HepG2 (cell line): ENCODE data around the gene PMIS2. TPM values are rescaled to one million over a fixed set of nuclear protein-coding genes. Genes with fewer than 3 reads are reported as not detected.

Experiments used
- ARID4A ChIP-seq: sonication (generic); formaldehyde crosslinking; IDR thresholded peaks from 2 replicates; pipeline ENCODE4 v1.5.0; 2020; ENCODE audit warnings: mild to moderate bottlenecking, missing genetic modification reagents, borderline replicate concordance
- CCAR2 ChIP-seq: fragments of 200-400 bp; formaldehyde crosslinking; optimal IDR thresholded peaks from 2 replicates; pipeline ENCODE3; 2018; ENCODE audit warnings: low read depth, mild to moderate bottlenecking, low read length, moderate library complexity
- FLYWCH1 ChIP-seq: sonication (generic); formaldehyde crosslinking; IDR thresholded peaks from 2 replicates; pipeline ENCODE4 v1.8.1; 2023; ENCODE audit warnings: mild to moderate bottlenecking, missing genetic modification reagents
- NCOA2 ChIP-seq: sonication (generic); formaldehyde crosslinking; IDR thresholded peaks from 2 replicates; pipeline ENCODE4 v1.8.0; 2022; ENCODE audit warnings: inconsistent platforms
- SMC3 ChIP-seq: IDR thresholded peaks from 2 replicates; pipeline ENCODE4 v1.6.1; 2011; ENCODE audit warnings: low read length, improper control_type of control experiment
- SRF ChIP-seq: IDR thresholded peaks from 2 replicates; pipeline ENCODE4 v1.6.1; 2011; ENCODE audit warnings: mild to moderate bottlenecking, low read depth, low read length, moderate library complexity
- TRIM22 ChIP-seq: fragments of 450-650 bp; IDR thresholded peaks from 2 replicates; pipeline ENCODE4 v1.6.1; 2017
- ZBED4 ChIP-seq: sonication (generic); formaldehyde crosslinking; IDR thresholded peaks from 2 replicates; pipeline ENCODE4 v1.4.0; 2020; ENCODE audit warnings: missing genetic modification reagents, borderline replicate concordance
- ZFP82 ChIP-seq: sonication (generic); formaldehyde crosslinking; IDR thresholded peaks from 2 replicates; pipeline ENCODE4 v1.5.1; 2020; ENCODE audit warnings: mild to moderate bottlenecking, missing genetic modification reagents, borderline replicate concordance
- ZNF274 ChIP-seq: sonication (generic); formaldehyde crosslinking; IDR thresholded peaks from 2 replicates; pipeline ENCODE4 v1.5.1; 2020; ENCODE audit warnings: mild to moderate bottlenecking, missing genetic modification reagents
- polyA plus RNA-seq, 8 experiments: library from polyadenylated mRNA; depleted of rRNA in 3 of 8; stranded (reverse) in 7 of 8; unstranded in 1 of 8; fragments of >200 nt; fragmentation: Illumina TruSeq in 4 of 8; extraction: Trizol in 4 of 8; gene quantifications; 2 replicates each; pipeline versions ENCODE4 v1.2.1 to v1.2.3, GENCODE V29; 2011 to 2016; ENCODE audit warnings: low read depth in 4 of 8, missing spikeins in 1 of 8, mixed read lengths in 1 of 8; ENCODE audit not compliant: insufficient read depth in 1 of 8
- total RNA-seq, 5 experiments: library from RNA; depleted of rRNA; stranded (reverse); fragments of >200 nt; fragmentation: Illumina TruSeq; extraction: Trizol; gene quantifications; 2 replicates each; pipeline ENCODE4 v1.2.3, GENCODE V29; 2016; ENCODE audit warnings: low read depth in 1 of 5
- TF ChIP-seq, protein P1 (sequence below): sonication (generic); formaldehyde crosslinking; IDR thresholded peaks from 2 replicates; pipeline ENCODE4 v1.4.0; 2020; ENCODE audit warnings: missing genetic modification reagents
- TF ChIP-seq, protein P2 (sequence below): IDR thresholded peaks from 2 replicates; pipeline ENCODE4 v1.6.1; 2012; ENCODE audit warnings: inconsistent platforms
- TF ChIP-seq, protein P3 (sequence below): IDR thresholded peaks from 2 replicates; pipeline ENCODE4 v1.6.1; 2016; ENCODE audit warnings: low read depth

The PMIS2 gene
- total and polyA plus RNA-seq, 2 of the 13 experiments (the other 11 are each of a cell fraction or from before 2014, with no cell fraction given) = not detected

DNA sequence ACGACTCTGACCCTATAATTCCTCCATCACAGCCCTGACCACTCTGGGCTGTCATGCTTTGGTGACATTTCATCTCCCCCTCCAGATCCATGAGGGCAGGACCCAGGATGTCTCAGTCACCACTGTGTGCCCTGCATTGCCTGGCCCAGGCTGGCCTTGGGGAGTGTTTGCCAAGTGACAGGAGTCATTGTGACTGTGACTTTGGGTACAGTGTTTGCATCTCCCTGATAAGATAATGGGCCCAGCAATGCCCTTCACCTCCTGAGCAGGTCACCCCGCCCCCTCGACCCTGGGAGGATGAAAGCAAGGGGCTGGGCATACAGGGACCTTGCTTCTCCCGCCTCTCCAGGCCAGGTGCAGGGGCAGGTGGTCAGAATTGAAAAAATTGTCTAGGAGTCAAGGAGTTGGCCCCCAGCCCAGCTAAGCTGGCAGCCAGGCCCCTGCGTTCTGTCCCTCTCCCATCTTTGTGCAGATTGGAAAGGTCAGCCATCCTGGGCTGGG lies 16.6 kb upstream of the PMIS2 start (continued):
- TF ChIP-seq, protein P1, sequence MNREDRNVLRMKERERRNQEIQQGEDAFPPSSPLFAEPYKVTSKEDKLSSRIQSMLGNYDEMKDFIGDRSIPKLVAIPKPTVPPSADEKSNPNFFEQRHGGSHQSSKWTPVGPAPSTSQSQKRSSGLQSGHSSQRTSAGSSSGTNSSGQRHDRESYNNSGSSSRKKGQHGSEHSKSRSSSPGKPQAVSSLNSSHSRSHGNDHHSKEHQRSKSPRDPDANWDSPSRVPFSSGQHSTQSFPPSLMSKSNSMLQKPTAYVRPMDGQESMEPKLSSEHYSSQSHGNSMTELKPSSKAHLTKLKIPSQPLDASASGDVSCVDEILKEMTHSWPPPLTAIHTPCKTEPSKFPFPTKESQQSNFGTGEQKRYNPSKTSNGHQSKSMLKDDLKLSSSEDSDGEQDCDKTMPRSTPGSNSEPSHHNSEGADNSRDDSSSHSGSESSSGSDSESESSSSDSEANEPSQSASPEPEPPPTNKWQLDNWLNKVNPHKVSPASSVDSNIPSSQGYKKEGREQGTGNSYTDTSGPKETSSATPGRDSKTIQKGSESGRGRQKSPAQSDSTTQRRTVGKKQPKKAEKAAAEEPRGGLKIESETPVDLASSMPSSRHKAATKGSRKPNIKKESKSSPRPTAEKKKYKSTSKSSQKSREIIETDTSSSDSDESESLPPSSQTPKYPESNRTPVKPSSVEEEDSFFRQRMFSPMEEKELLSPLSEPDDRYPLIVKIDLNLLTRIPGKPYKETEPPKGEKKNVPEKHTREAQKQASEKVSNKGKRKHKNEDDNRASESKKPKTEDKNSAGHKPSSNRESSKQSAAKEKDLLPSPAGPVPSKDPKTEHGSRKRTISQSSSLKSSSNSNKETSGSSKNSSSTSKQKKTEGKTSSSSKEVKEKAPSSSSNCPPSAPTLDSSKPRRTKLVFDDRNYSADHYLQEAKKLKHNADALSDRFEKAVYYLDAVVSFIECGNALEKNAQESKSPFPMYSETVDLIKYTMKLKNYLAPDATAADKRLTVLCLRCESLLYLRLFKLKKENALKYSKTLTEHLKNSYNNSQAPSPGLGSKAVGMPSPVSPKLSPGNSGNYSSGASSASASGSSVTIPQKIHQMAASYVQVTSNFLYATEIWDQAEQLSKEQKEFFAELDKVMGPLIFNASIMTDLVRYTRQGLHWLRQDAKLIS = no peak
- TF ChIP-seq, protein P2, sequence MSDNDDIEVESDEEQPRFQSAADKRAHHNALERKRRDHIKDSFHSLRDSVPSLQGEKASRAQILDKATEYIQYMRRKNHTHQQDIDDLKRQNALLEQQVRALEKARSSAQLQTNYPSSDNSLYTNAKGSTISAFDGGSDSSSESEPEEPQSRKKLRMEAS = peak; percentile 41; the same call in 1 of the 2 replicates
- TF ChIP-seq CCAR2 (no peak), NCOA2 (CRISPR knock-in tag) (peak; percentile 97), ZFP82 (CRISPR knock-in tag) (no peak), ARID4A (peak; percentile 58; the same call in 1 of the 2 replicates), SMC3 (no peak), ZNF274 (CRISPR knock-in tag) (no peak), SRF (no peak), ZBED4 (CRISPR knock-in tag) (no peak), FLYWCH1 (no peak), TRIM22 (no peak)
- TF ChIP-seq, protein P3, sequence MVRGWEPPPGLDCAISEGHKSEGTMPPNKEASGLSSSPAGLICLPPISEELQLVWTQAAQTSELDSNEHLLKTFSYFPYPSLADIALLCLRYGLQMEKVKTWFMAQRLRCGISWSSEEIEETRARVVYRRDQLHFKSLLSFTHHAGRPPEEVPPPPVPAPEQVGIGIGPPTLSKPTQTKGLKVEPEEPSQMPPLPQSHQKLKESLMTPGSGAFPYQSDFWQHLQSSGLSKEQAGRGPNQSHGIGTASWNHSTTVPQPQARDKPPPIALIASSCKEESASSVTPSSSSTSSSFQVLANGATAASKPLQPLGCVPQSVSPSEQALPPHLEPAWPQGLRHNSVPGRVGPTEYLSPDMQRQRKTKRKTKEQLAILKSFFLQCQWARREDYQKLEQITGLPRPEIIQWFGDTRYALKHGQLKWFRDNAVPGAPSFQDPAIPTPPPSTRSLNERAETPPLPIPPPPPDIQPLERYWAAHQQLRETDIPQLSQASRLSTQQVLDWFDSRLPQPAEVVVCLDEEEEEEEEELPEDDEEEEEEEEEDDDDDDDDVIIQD (CRISPR knock-in tag) = no peak
